ENCODE results near the gene C1QBP. TPM values are rescaled to one million over a fixed set of nuclear protein-coding genes. Genes with fewer than 3 reads are reported as not detected.

C1QBP gene
- total and polyA plus RNA-seq, 2 of the 8 experiments (the other 6 are each of a cell fraction or from before 2014, with no cell fraction given), result 355 to 454 TPM

DNA sequence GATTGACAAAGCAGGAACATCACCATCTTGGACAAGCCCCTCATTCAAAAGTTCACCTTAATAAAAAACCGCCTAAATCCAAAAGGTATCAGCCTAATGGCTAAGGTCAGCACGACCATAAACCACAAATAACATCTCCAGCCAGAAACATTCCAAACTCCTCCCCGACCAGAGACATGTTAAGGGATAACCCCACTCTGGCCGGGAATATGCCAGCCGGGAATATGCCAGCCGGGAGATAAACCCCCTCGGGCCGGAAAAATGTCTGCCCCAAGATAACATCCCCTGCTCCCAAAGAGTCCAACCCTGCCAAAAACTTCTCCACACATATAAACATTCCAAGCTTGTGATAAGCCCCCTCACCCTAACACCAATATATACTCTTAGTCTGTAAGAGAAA, 28.5 kb upstream of the C1QBP start:
- H3K4me2 ChIP-seq (ENCODE audit: insufficient read depth in 1 of 2, low read depth in 2 of 2, low read length in 2 of 2), result peak overlapping the region; percentile 89 to 91
- no peak overlapping the region for H2BK12ac ChIP-seq (ENCODE audit: low read depth, low read length)
- H2AK5ac ChIP-seq (ENCODE audit: low read depth, low read length), result no peak overlapping the region
- H3K4me3 ChIP-seq (ENCODE audit: extremely low read depth in 1 of 4, insufficient read depth in 2 of 4, low read depth in 3 of 4, low read length in 4 of 4), result peak overlapping the region; percentile 98 to 100 (median 98)
- H2BK15ac ChIP-seq (ENCODE audit: low read length), result no peak overlapping the region
- H2BK20ac ChIP-seq (ENCODE audit: low read length), result no peak overlapping the region
- peaks cover 13 to 18% of the 10 kb centered on the region in 2 experiments for H4K20me1 ChIP-seq (replicated peaks in 1 of 2; ENCODE audit: control insufficient read depth in 1 of 2, insufficient read depth in 2 of 2, low read length in 2 of 2)
- no peak overlapping the region for H4K91ac ChIP-seq (replicated peaks; ENCODE audit: insufficient read length, low read length)
- TF ChIP-seq TAF7 (optimal IDR thresholded peaks at IDR 0.05; ENCODE audit: borderline replicate concordance, low read depth, low read length), result no peak
- TF ChIP-seq, protein P1, sequence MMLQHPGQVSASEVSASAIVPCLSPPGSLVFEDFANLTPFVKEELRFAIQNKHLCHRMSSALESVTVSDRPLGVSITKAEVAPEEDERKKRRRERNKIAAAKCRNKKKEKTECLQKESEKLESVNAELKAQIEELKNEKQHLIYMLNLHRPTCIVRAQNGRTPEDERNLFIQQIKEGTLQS (IDR thresholded peaks at IDR 0.05; ENCODE audit: insufficient read depth, low read depth, low read length), result no peak
- peaks cover 46 to 62% of the 10 kb centered on the region in 2 experiments for H3K79me2 ChIP-seq (ENCODE audit: control insufficient read depth in 1 of 2, insufficient read depth in 2 of 2, low read length in 2 of 2)
- H3K27ac ChIP-seq (ENCODE audit: low read depth, low read length), result no peak overlapping the region
- CTCF ChIA-PET (ENCODE audit: partially characterized antibody), result interaction anchor here (0.6 to 1.8 kb wide), 3 partner anchors 18 to 964 kb away, joined by 3 to 4 read pairs (median 3); partner anchors contain the start of gene DERL2
- no peak overlapping the region for H2AFZ ChIP-seq (ENCODE audit: low read length)
- H2BK5ac ChIP-seq (ENCODE audit: low read depth, low read length), result no peak overlapping the region
- no peak overlapping the region for H3K56ac ChIP-seq (replicated peaks; ENCODE audit: insufficient read length, low read depth, low read length)
- H4K5ac ChIP-seq (ENCODE audit: insufficient read length, low read depth, low read length), result no peak overlapping the region
- WGBS, 2 experiments (ENCODE audit: extremely low coverage in 1 of 2, insufficient coverage in 1 of 2, insufficient read length in 1 of 2, insufficient replicate concordance in 2 of 2, low coverage in 1 of 2, low lambda C conversion rate in 2 of 2, missing lambda C conversion rate in 1 of 2), result 5% methylated on average over 7 of the region's 8 CpGs; no CpG with 5 or more reads in 1 of the 2 experiments
- peaks cover 2% of the 10 kb centered on the region; the same call in 1 of the 2 replicates for H3K23me2 ChIP-seq (ENCODE audit: low read depth, low read length)
- FAIRE-seq (no peak), DNase-seq (ENCODE audit: low read depth in 1 of 2, low spot score in 2 of 2) (no peak)
- H3K27me3 ChIP-seq (replicated peaks in 1 of 4; ENCODE audit: control insufficient read depth in 3 of 4, extremely low read depth in 1 of 4, insufficient read depth in 3 of 4, low read length in 3 of 4), result no peaks in the 10 kb centered on the region
- H3K79me1 ChIP-seq (ENCODE audit: low read depth, low read length), result peaks cover 4% of the 10 kb centered on the region; the same call in 1 of the 2 replicates
- H3K23ac ChIP-seq (ENCODE audit: insufficient read length), result no peak overlapping the region
- no peak overlapping the region for H2BK120ac ChIP-seq (replicated peaks; ENCODE audit: low read depth, low read length)
- H3K18ac ChIP-seq (ENCODE audit: extremely low read depth, low read length), result no peak overlapping the region
- H3K36me3 ChIP-seq (ENCODE audit: control insufficient read depth in 2 of 4, insufficient read depth in 4 of 4, low read length in 3 of 4), result peaks cover 0 to 7% (median 5%) of the 10 kb centered on the region in 4 experiments; a peak in 7 of 8 replicates
- POLR2A ChIA-PET (ENCODE audit: partially characterized antibody), result interaction anchor here (1.0 to 4.9 kb wide), 9 partner anchors 19 to 72 kb away, joined by 3 to 91 read pairs (median 6); partner anchors contain the start of genes C1QBP, DERL2, MIS12 and NUP88
- H3K4me1 ChIP-seq (replicated peaks in 1 of 4; ENCODE audit: control insufficient read depth in 3 of 4, insufficient read depth in 4 of 4, low read length in 3 of 4), result peaks cover 0 to 9% (median 6%) of the 10 kb centered on the region in 4 experiments; a peak in 3 of 7 replicates
- no peaks in the 10 kb centered on the region for H3K9me3 ChIP-seq (ENCODE audit: insufficient read depth in 2 of 2, low read depth in 1 of 2, low read length in 1 of 2)
- H4K8ac ChIP-seq (ENCODE audit: extremely low read depth, insufficient read depth, low read length), result no peak overlapping the region
- peak overlapping the region in 2 of 4 experiments; percentile 88 to 95; a peak in 1 of 7 replicates for H3K9ac ChIP-seq (replicated peaks in 1 of 4; ENCODE audit: extremely low read depth in 1 of 4, low read depth in 3 of 4, low read length in 3 of 4)
- no peak overlapping the region for H3K14ac ChIP-seq (ENCODE audit: insufficient read length)
- H3K4ac ChIP-seq (replicated peaks; ENCODE audit: insufficient read length, low read depth, low read length), result no peak overlapping the region

Measured in H1 (cell line).